ENCODE measurements around the gene BCAN.

BCAN gene

DNA sequence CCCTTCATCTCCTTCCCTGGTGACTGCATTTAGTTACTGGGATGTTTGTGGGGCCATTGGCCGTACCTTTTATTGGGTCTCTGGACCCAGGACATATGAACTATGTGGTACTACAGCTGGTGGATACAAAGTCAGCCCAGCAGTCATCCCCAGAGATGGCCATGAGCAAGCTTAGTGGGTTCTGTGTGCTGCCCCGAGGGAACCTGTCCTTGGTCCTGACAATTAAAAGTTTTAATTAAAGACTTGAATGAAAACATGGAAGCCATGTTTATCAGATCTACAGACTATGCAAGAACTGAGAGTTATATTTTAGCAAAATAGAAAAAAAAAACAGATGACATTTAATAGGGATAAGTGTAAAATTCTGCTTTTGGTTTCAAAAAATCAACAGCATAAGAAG, 38.1 kb downstream of the BCAN start:
- FAIRE-seq, result no peak

DNA sequence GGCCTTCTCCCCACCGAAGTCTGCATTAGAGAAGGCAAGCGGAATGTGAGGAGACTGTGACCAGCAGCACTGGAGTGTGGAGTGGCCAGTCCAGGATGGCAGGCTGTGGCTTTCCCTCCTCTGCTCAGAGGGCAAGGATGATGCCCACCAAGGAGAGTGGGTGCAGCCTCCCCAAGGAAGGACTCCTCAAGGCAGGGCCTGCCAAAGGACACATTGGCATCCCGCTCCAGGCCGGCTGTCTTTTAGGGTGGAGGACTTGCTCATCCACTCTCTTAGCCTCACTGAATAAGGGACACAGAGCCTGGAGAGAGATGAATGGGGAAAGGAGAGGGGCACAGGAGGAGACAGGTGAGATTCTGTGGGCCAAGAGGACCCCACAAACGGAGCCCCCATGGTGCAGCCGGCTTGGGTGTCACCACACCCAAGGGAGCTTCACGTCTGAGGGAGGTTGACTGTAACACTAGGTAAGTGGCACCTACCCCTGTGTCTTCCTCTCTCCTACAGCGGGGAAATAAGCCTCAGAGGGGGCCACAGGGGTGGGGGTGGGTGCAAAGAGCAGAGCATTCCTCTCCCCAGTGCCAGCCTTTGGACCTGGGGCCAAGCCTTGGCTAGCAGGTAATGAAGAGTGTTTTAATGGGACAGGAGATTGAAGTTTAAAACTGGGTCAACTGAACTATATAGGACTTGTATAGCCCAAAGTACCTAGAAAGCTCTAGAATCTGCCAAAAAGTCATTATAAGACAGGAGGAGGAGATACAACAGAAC, 39.5 kb downstream of the BCAN start:
- FAIRE-seq, result no peak

DNA sequence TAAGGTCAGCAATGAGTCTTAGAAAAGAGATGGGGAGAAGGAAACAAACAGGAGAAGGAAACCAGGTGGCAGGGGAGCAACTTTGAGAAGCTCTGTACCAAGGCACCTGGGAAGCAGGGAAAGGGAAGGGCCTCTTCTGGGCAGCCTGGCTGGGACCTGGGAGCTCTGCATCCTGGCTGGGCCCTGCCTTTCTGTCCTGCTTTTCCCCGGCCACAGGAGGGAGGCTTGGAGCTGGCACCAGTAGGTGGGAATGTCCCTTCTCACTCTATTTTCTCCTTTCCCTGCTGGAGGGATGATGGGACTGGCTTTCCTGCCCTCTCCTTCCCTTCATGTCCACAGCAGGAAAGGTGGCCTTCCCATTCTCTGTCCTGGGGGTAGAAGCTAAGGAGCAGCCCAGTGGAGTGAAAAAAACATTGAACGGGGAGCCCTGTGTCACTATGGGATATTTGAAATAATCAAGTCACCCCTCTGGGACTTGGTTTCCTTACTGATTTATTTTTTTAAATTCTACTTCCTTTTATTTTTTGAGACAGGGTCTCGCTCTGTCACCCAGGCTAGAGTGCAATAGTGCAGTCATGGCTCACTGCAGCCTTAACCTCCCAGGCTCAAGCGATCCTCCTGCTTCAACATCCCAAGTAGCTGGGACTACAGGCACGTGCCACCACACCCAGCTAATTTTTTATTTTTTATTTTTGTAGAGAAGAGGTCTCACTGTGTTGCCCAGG, 40.4 kb downstream of the BCAN start:
- no peak for FAIRE-seq

DNA sequence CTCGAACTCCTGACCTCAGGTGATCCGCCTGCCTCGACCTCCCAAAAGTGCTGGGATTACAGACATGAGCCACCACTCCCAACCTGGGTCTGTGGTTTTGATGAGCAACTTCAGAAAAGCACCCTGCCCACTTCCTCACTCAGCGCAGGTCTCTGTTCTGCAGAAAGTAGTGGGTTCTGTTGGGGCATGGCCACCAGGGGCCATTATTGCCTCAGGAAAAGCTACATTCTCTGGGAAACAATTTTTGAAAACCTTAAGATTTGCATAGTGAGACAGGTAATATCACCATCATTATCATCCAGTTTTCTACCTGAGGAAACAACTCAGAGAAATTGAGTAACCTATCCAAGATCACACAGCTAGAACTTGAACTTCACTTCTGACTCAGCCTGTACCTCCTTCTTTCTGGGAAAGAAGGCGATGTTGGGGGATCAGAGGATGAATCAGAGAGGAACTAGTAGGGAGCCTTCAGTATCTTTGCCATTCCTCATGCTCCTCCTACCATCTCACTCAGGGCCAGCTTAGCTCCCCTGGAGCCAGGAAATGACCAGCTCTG, 42.4 kb downstream of the BCAN start:
- FAIRE-seq, result no peak

DNA sequence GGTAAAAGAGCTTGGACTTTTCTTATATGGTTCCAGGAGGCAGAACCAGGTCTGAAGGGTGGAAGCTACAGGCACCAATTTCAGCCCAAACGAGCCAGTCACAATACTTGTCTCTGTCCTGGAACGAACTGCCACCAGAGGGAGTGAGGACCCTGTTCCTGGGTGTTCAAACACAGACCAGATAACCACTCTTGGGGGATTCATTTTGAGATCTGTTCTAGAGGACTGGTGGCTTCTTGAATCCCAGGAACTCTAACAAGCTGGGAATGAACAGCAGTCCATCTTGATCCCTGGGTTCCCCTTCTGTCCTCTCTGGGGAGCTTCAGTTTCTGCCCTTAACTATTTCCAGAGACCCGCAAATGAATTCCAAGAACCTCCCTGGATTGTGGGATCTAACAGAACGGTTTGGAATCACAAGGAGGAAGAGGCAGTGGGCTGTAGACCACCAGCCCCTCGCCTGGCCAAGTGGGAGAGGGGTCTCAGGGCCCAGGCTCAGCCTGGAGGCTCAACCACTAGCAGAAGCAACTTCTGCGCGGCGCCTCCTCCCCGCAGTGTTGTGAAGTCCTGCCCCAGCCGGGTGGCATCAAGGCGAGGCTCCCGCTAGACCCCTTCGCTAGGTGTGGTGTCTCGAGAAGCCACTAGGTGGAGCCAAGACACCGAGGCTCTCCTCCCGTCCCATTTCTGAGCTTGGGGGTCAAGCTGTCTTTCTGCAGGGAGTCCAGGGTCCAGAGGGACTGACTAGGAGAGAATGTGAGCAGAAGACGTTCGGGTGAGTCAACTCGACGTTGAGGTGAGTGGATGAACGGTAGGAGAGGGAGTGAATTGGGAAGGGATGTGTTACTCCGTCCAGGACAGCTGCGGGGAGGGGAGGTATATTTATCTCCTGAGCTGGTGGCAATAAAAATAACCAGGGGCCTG, 47.4 kb downstream of the BCAN start:
- FAIRE-seq, result peak; percentile 84

DNA sequence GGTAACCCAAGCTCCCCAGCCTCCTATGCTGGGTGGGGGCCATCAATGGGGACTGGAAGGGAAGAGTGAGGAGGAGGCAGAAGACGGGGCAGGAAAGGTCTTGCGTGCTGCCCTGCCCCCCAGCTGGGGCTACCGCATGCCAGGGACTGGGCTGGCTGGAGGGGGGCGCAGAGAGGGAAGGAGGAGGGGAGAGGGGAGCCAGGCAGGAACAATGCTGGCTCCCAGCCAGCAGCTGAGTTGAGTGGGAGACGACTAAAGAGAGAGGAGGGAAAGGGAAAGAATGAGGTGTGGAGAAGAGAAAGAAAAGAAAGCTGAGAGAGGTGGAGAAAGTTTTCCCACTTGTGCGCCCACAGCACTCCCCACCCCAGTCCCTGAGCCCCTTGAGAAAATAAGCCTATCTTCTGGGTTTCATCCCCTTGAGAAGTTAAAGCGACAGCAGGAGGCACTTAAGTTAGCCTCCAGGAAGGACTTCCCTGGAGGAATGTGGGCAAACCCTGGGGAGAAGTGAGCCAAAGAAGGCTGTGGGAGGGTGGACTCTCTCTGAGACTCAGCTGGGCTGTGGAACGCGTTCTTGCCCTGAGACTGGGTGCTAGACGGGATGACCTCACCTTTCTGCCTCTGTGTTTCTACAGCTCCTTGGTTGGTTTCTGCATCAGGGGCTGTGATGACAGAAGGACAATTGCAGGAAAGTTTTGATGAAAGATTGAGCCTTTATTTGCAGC, 48.2 kb downstream of the BCAN start:
- no peak for FAIRE-seq

DNA sequence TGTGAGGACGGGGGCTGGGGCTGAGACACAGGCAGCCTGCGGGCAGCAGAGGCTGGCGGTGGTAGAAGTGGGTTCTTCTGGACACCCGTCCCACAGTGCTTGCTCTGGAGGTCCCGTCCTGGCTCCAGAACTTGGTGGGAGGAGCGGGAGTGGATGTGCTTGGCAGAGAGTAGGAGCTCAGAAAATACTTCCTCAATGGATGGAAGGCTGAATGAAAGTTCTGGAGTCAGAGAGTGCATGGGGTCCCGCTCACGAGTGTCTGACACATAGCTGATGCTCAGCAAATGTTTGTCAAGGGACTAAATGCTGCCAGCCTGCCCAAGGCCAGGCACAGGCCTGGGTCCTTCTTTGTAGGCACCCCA, 48.7 kb downstream of the BCAN start:
- FAIRE-seq, result no peak

DNA sequence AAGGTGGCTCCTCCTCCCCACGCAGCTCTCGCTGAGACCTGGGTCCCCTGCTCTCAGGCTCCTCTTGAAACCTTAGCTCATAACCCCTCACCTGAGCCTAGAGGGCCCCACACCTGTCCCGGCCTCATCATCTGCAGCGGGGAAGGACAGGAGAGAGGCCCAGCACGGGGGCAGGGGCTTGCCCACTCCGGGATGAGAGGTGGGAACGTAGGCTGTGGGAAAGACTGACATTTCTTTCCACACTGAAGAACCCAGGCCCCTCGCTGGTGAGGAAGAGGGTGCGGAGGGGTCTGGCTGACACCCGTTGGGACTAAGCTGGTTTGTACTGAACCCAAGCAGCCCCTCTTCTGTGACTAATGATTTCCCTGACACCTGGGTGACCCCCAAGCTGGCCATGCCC, 49.3 kb downstream of the BCAN start:
- FAIRE-seq, result no peak

DNA sequence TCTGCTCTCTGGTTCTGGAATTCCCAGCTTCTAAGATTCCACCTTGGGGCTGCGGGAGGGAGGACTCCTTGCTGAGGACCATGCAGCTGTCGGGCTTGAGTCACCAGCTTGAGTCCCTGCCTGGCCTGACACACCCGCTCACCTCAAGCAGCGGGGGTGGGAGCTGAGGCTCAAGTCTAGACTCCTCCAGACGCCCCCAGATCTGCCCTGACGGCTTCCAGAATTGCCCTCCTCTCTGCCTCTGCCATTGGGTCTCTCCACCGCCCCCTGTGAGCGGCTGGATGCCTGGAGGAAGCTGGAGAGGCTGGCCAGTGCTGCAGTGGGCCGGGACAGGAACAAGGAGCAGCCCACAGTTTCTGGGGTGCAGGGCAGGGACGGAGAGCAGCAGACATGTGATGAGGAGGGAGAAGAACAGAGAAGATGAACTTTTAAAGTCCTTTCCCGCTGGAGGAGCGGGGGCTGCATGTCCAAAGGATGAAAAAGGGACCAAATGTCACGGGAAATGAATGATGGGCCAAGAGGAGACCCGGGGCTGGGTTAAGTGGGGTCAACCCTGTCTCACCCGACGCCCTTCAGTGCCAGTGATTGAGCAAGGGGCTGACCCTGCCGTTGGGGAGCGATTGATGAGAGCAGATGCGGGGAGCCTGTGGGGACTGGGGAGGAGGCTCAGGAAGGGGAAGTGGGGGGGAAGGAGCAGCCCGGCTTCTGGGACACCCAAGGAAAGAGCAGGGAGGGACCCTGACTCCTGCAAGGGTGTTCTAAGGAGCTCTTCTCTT, 49.9 kb downstream of the BCAN start:
- FAIRE-seq, result no peak

DNA sequence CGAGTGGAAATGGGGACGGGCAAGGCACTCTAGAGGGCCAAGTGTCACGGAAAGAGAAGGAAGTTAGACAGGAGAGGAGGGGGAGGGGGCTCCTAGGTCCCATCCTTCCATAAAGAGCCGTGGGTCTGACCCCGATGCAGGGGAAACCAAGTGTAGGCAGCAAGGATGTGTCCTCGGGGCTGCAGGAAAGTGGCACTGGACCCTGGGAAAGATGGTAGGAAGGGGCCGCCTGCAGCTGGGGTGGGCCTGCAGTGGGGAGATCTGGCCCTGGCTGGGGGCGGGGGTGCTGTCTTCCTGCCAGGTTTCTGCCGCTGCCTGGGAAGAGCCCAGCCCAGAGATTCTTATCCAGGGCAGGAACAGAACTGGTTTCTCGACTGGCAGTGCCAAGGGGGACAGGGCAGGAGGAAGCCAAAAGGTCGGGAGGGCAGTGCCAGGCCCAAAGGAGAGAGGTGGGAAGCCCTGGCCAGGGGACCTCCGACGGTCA, 50.6 kb downstream of the BCAN start:
- FAIRE-seq, result no peak

DNA sequence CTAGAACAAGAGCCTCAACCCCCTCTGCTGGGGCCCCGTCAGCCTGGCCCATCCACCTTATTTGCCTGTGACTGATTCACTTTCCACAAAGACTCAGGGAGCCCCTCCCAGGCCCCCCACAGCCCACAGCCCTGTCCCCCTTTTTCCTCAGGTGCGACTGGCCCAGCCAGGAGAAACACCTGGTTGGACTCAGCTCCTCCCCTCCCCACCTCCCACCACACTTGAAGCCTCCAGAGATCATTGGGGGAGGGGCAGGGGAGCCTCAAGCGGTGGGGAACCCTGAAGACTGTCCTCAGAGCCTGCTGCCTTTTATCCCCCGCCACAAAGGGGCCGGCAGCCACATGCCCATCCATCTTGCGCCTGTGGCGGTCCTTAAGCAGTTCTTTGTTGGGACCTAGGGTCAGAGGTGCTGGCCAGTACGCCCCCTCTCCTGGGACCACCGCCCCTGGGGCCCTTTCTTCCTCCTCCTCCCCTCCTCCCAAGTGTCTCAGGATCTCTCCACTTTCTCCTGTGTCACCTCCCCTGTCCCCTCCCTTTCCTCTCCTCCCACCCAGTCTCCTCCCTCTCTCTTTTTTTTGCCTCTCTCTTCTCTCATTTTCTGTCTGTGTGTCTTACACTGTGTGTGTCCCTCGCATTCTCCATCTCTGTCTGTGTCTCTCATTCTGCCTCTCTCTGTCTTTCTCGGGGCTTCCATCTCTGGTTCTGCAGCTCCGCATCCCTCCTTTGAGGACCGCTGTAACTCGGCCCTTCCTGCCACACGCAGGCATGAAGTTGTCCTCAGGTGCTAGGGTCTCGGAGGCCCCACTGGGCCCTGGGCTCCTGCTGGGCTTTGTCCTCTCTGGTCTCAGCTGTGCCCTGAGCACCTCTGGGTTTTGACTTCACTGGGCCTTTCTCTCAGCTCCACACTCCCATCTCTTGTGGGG, 51.3 kb downstream of the BCAN start:
- FAIRE-seq, result no peak

DNA sequence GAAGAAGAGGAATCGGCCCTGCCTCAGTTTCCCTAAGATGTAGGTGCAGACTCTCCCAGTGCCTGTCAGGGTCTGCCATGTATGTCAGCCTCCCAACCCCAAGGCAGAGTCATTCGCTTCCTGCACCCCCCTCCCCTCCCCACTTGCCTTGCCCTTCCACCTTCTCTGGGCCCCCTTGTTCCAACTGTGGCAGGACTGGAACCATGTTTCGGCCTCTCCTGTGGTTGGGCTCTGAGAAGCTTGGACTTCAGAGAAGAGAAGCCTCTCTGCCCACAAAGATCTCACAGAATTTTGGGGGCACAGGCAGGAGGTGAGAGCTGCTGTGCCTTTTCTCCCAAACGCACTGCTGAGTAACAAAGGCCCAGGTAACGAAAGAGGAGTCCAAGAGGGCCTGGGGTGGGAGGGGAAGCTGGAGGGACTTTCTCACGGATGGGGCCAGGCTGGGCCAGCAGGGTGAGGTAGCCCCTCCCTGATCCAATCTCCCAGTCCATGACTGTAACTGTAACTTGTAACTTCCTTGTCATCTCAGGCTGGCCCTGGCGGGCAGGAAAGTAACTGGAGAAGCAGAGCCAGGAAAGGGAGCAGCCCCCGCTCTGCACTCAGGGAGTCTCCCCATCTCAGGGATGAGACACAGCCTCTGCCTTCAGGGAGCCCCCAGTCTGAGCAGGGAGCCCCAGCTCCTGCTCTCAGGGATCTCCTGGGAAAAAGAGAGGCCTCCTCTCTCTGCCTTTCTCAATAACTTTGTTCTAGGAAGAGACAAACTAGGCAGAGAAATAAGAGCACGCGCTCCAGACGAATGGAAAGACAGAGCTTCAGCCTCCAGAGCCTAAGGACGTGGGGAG, 52.2 kb downstream of the BCAN start:
- no peak for FAIRE-seq

DNA sequence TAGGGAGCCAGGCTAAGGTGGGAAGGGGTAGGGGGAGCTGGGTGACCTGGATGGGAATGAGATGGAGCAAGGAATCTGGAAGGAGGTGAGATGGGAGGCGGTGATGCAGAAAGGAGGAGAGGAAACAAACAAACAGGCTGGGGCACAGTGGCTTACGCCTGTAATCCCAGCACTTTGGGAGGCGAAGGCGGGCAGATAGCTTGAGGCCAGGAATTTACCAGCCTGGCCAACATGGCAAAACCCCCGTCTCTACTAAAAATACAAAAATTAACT, 52.7 kb downstream of the BCAN start:
- FAIRE-seq, result no peak

DNA sequence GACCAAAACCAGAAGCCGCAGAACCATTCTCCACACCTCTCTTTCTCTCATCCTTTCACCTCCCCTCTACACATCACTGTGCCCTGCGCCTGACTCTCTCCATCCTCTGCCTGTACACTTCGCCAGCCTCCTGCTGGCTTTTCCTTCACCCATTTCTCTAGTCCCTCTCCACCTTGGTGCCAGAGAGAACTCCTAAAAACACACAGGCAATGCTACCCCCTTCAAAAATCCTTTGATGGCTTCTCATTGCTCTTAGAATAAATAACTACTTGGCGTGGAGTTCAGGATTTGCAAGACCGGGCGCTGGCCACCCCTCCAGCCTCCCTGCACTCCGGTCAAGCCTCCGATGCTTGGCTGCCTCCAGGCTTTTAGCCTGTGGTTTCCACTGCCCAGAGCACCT, 54.8 kb downstream of the BCAN start:
- FAIRE-seq, result no peak

DNA sequence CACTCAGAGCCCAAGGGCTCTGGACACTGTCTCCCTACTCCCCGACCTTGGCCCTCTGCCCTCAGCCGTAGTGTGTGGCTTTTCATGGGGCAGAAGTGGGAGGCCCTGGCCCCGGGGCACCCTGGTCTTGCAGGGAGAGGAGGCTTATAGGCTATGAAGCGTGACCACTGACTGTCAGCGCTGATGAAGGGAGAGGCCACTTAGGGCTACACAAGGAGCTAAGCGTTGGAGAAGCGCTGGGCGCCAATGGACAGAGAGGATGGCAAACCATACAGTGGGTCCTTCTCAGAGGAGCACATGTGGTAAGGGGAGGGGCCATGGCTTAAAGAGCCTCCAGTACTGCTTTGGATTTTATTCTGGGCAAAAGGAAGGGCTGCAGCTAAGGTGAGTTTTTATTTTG, 55.6 kb downstream of the BCAN start:
- FAIRE-seq, result no peak

DNA sequence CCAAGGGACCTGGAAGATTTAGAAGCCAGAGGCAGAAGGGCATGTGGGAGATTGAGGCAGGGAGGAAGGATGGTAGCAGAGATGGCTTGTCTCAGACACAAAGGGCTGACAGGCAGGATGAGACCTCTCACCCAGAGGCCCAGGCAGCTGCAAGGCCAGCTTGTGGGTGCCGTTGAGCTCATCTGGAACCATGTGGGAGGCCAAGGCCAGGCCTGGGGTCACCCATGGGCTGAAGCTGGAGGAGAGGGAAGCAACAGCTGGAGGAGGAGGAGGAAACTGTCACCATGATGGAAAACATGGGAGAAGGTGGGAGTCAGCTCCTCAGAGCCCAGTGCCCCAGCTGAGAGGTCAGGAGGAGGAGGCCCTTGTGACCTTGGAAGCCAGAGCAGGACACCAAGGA, 57.1 kb downstream of the BCAN start:
- FAIRE-seq, result no peak

DNA sequence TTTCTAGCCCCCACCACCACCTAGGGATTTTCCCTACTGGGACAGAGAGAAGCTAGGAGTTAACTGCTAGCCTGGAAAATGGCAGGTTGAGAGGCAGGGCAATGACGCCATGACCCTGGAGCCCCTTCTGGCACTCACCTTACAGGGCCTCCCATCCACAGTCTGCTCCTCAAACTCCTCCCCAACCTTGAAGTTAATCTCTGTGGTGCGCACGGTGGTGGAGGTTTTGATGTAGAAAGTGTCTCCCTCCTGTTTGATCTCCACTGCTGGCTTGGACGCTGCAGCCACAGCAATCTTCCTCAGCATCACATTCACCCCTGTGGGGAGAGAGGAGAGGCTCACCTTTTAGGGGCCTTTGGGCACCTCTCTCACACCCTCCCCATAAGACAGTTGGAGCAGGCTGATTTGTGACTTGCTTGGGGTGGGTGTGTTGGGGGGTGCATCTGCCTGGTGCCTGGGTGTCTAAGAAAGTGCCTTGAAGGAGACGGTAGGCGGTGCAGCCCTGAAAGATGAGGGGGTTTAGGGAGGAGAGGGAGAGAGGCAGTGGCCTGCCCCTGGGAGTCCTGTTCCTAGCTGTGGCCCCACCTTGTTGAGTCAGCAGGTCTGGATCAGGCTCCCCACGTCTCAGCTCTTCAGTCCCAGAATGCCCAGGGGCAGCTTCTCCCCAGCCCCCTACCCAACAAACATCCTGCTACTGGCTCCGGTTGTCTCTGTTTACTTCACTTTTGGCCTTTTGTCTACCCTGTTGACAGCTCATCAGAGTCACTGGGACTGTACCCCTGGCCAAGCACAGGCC, 59.0 kb downstream of the BCAN start:
- FAIRE-seq, result no peak

DNA sequence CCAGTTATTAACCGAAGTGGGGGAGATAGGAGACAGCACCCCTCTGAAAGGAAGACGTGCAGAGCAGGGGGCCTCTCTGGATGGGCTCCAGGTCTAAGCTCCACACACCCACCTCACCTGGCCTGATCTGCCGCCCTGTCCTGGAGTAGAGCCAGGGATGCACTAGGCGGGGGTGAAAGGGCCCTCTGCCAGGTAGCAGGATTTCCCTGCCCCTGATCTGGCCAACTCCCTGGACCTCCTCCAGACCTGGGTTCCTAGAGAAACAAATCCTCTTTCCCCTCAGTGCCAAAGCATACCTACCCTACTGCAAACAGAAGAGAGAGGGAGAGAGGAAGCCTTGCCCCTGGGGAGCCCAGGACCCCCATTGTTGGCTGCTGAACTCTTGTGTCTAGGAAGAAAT, 61.4 kb downstream of the BCAN start:
- no peak for FAIRE-seq

DNA sequence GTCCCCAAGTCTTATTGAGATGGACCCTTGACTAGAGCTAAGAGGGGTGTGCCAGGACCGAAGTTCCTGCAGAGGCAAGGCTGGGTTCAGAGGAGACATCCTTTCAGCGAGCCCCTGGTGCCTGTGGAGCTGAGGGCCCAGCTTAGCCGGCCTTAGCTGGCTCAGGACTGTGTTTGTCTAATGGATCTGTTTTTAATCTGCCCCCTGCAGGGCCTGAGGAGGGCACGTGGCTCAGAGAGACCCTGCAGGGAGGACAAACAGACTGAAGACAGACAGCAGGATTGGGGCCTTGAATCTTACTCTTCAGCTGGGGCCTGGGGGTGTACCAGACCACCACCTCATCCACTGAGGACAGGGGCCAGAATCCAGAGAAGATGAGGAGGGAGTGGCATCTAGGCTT, 61.8 kb downstream of the BCAN start:
- FAIRE-seq, result no peak
